ENCODE results near the gene GALK1. TPM values are rescaled to one million over a fixed set of nuclear protein-coding genes. Genes with fewer than 3 reads are reported as not detected.

The GALK1 gene
- total RNA-seq, 1 donor from 2014 or later: 30.3 TPM

GRCh38 chr17:75739174-75739573 is 25.8 kb downstream of the GALK1 start:
- no peak for TF ChIP-seq CTCF (IDR thresholded peaks at IDR 0.05)
- H3K27ac Mint-ChIP-seq (ENCODE audit: unreplicated experiment): no peak overlapping the region
- H3K27me3 Mint-ChIP-seq (ENCODE audit: unreplicated experiment): no peaks in the 10 kb centered on the region
- H3K36me3 Mint-ChIP-seq (ENCODE audit: unreplicated experiment): peaks cover 41% of the 10 kb centered on the region
- no peak for DNase-seq (ENCODE audit: extremely low spot score, unreplicated experiment)
- no peak overlapping the region for H3K4me3 Mint-ChIP-seq (ENCODE audit: unreplicated experiment)
- no peaks in the 10 kb centered on the region for H3K9me3 Mint-ChIP-seq (ENCODE audit: unreplicated experiment)
- H3K4me1 Mint-ChIP-seq (ENCODE audit: unreplicated experiment): peaks cover 5% of the 10 kb centered on the region

GRCh38 chr17:75738218-75738802 is 26.7 kb downstream of the GALK1 start:
- peaks cover 7% of the 10 kb centered on the region for H3K4me1 Mint-ChIP-seq (ENCODE audit: unreplicated experiment)
- H3K4me3 Mint-ChIP-seq (ENCODE audit: unreplicated experiment): no peak overlapping the region
- H3K9me3 Mint-ChIP-seq (ENCODE audit: unreplicated experiment): no peaks in the 10 kb centered on the region
- DNase-seq (ENCODE audit: extremely low spot score, unreplicated experiment): no peak
- no peak overlapping the region for H3K27ac Mint-ChIP-seq (ENCODE audit: unreplicated experiment)
- TF ChIP-seq CTCF (IDR thresholded peaks at IDR 0.05): no peak
- H3K27me3 Mint-ChIP-seq (ENCODE audit: unreplicated experiment): no peaks in the 10 kb centered on the region
- H3K36me3 Mint-ChIP-seq (ENCODE audit: unreplicated experiment): peaks cover 48% of the 10 kb centered on the region

- DNase-seq (ENCODE audit: extremely low spot score, unreplicated experiment): no peak
- TF ChIP-seq CTCF (IDR thresholded peaks at IDR 0.05): no peak
- peaks cover 49% of the 10 kb centered on the region for H3K36me3 Mint-ChIP-seq (ENCODE audit: unreplicated experiment)
- H3K27me3 Mint-ChIP-seq (ENCODE audit: unreplicated experiment): no peaks in the 10 kb centered on the region
- no peak overlapping the region for H3K4me3 Mint-ChIP-seq (ENCODE audit: unreplicated experiment)
- no peaks in the 10 kb centered on the region for H3K9me3 Mint-ChIP-seq (ENCODE audit: unreplicated experiment)
- H3K27ac Mint-ChIP-seq (ENCODE audit: unreplicated experiment): no peak overlapping the region
- H3K4me1 Mint-ChIP-seq (ENCODE audit: unreplicated experiment): peaks cover 8% of the 10 kb centered on the region
These were observed 27.6 kb downstream of the GALK1 start for GRCh38 chr17:75737133-75737962.

- Mint-ChIP-seq H3K4me1 (ENCODE audit: unreplicated experiment) (peaks cover 8% of the 10 kb centered on the region), H3K36me3 (ENCODE audit: unreplicated experiment) (peaks cover 59% of the 10 kb centered on the region), H3K27ac (ENCODE audit: unreplicated experiment) (no peak overlapping the region), H3K9me3 (ENCODE audit: unreplicated experiment) (no peaks in the 10 kb centered on the region), H3K4me3 (ENCODE audit: unreplicated experiment) (no peak overlapping the region), H3K27me3 (ENCODE audit: unreplicated experiment) (no peaks in the 10 kb centered on the region)
- DNase-seq (ENCODE audit: extremely low spot score, unreplicated experiment): no peak
- TF ChIP-seq CTCF (IDR thresholded peaks at IDR 0.05): no peak
These were observed 28.7 kb downstream of the GALK1 start for GRCh38 chr17:75736173-75736835.

Measured in osteocyte (in vitro differentiated cells).